T-helper 1 cell treated with Interleukin-12 subunit alpha and Interleukin-12 subunit beta and Interleukin-4 antibody, amounts not matched to agents 30 μg/mL and 1 μg/mL, for 36 hours (primary cell): ENCODE results near the gene VANGL1.
"Not testable (repeated sequence)": the region's sequence is repeated elsewhere in the genome, so short reads cannot be mapped to it uniquely, and the experiment has no call there.

Experiments
- H3K27ac Mint-ChIP-seq: one replicate; pipeline ENCODE4 v1.8.0; 2021; ENCODE audit warnings: mild to moderate bottlenecking, mixed read lengths
- H3K27me3 Mint-ChIP-seq: one replicate; pipeline ENCODE4 v1.8.0; 2021; ENCODE audit warnings: low read depth, mixed read lengths
- H3K36me3 Mint-ChIP-seq: one replicate; pipeline ENCODE4 v1.8.0; 2021; ENCODE audit warnings: low read depth, mixed read lengths
- H3K4me1 Mint-ChIP-seq: one replicate; pipeline ENCODE4 v1.8.0; 2021; ENCODE audit warnings: low read depth, mixed read lengths
- H3K4me3 Mint-ChIP-seq: one replicate; pipeline ENCODE4 v1.8.0; 2021; ENCODE audit warnings: mild to moderate bottlenecking, moderate library complexity, mixed read lengths
- H3K9me3 Mint-ChIP-seq: one replicate; pipeline ENCODE4 v1.8.0; 2021; ENCODE audit warnings: mixed read lengths

The VANGL1 gene

GRCh38 chr1:115632251-115633026 lies 9.3 kb upstream of the VANGL1 start:
- Mint-ChIP-seq H3K27ac (no peak overlapping the region), H3K4me3 (no peak overlapping the region), H3K9me3 (peaks cover 24% of the 10 kb centered on the region), H3K27me3 (peaks cover 45% of the 10 kb centered on the region), H3K4me1 (no peaks in the 10 kb centered on the region), H3K36me3 (no peaks in the 10 kb centered on the region)

GRCh38 chr1:115633606-115634005 lies 8.2 kb upstream of the VANGL1 start:
- peaks cover 26% of the 10 kb centered on the region for H3K9me3 Mint-ChIP-seq
- not testable (repeated sequence) for H3K36me3 Mint-ChIP-seq, H3K4me1 Mint-ChIP-seq, H3K4me3 Mint-ChIP-seq, H3K27ac Mint-ChIP-seq
- peaks cover 46% of the 10 kb centered on the region for H3K27me3 Mint-ChIP-seq

- Mint-ChIP-seq H3K9me3 (peaks cover 37% of the 10 kb centered on the region), H3K27me3 (peaks cover 44% of the 10 kb centered on the region)
- H3K4me3 Mint-ChIP-seq, H3K4me1 Mint-ChIP-seq, H3K36me3 Mint-ChIP-seq, H3K27ac Mint-ChIP-seq: not testable (repeated sequence)
These were observed 4.5 kb upstream of the VANGL1 start for GRCh38 chr1:115637247-115637646.

- Mint-ChIP-seq H3K27ac (no peak overlapping the region), H3K27me3 (peaks cover 49% of the 10 kb centered on the region), H3K4me3 (no peak overlapping the region), H3K4me1 (peaks cover 12% of the 10 kb centered on the region), H3K36me3 (peaks cover 4% of the 10 kb centered on the region), H3K9me3 (peaks cover 30% of the 10 kb centered on the region)
These were observed 1.4 kb upstream of the VANGL1 start for GRCh38 chr1:115640384-115640783.

- Mint-ChIP-seq H3K9me3 (peaks cover 18% of the 10 kb centered on the region), H3K4me3 (peak overlapping the region; percentile 80), H3K4me1 (peaks cover 12% of the 10 kb centered on the region), H3K27me3 (peaks cover 35% of the 10 kb centered on the region), H3K36me3 (peaks cover 4% of the 10 kb centered on the region), H3K27ac (peak overlapping the region; percentile 43)
These were observed 650 bp downstream of the VANGL1 start for GRCh38 chr1:115642168-115643072.

- Mint-ChIP-seq H3K4me1 (peaks cover 12% of the 10 kb centered on the region), H3K9me3 (peaks cover 15% of the 10 kb centered on the region), H3K36me3 (peaks cover 4% of the 10 kb centered on the region), H3K27ac (peak overlapping the region; percentile 43), H3K4me3 (peak overlapping the region; percentile 80), H3K27me3 (peaks cover 29% of the 10 kb centered on the region)
These were observed 1.5 kb downstream of the VANGL1 start for GRCh38 chr1:115643225-115643624.

GRCh38 chr1:115643666-115644065 lies 1.9 kb downstream of the VANGL1 start:
- Mint-ChIP-seq H3K4me3 (peak overlapping the region; percentile 80), H3K4me1 (peaks cover 12% of the 10 kb centered on the region), H3K9me3 (peaks cover 10% of the 10 kb centered on the region), H3K27ac (no peak overlapping the region), H3K36me3 (peaks cover 4% of the 10 kb centered on the region), H3K27me3 (peaks cover 28% of the 10 kb centered on the region)

GRCh38 chr1:115644109-115644508 lies 2.3 kb downstream of the VANGL1 start:
- no peak overlapping the region for H3K4me3 Mint-ChIP-seq
- H3K27ac Mint-ChIP-seq = no peak overlapping the region

GRCh38 chr1:115647047-115647446 lies 5.3 kb downstream of the VANGL1 start:
- peaks cover 17% of the 10 kb centered on the region for H3K27me3 Mint-ChIP-seq
- H3K4me3 Mint-ChIP-seq = no peak overlapping the region
- H3K36me3 Mint-ChIP-seq = peaks cover 7% of the 10 kb centered on the region
- peaks cover 22% of the 10 kb centered on the region for H3K4me1 Mint-ChIP-seq
- H3K9me3 Mint-ChIP-seq = no peaks in the 10 kb centered on the region
- H3K27ac Mint-ChIP-seq = no peak overlapping the region

More at GRCh38 chr1:115644109-115644508, 2.3 kb downstream of the VANGL1 start:
- H3K27me3 Mint-ChIP-seq = peaks cover 28% of the 10 kb centered on the region
- H3K9me3 Mint-ChIP-seq = peaks cover 10% of the 10 kb centered on the region
- H3K36me3 Mint-ChIP-seq = peaks cover 4% of the 10 kb centered on the region
- peaks cover 12% of the 10 kb centered on the region for H3K4me1 Mint-ChIP-seq

- Mint-ChIP-seq H3K4me3 (no peak overlapping the region), H3K27ac (no peak overlapping the region), H3K27me3 (peaks cover 17% of the 10 kb centered on the region), H3K9me3 (no peaks in the 10 kb centered on the region), H3K36me3 (peaks cover 10% of the 10 kb centered on the region), H3K4me1 (peaks cover 22% of the 10 kb centered on the region)
These were observed 5.7 kb downstream of the VANGL1 start for GRCh38 chr1:115647507-115647906.

GRCh38 chr1:115647919-115648650 lies 6.3 kb downstream of the VANGL1 start:
- Mint-ChIP-seq H3K4me3 (no peak overlapping the region), H3K27me3 (peaks cover 13% of the 10 kb centered on the region), H3K4me1 (peaks cover 19% of the 10 kb centered on the region), H3K27ac (no peak overlapping the region), H3K36me3 (peaks cover 10% of the 10 kb centered on the region), H3K9me3 (no peaks in the 10 kb centered on the region)

GRCh38 chr1:115648717-115649691 lies 7.2 kb downstream of the VANGL1 start:
- Mint-ChIP-seq H3K9me3 (no peaks in the 10 kb centered on the region), H3K36me3 (peaks cover 11% of the 10 kb centered on the region), H3K4me3 (no peak overlapping the region), H3K27ac (peak overlapping the region; percentile 28), H3K4me1 (peaks cover 15% of the 10 kb centered on the region), H3K27me3 (peaks cover 9% of the 10 kb centered on the region)

GRCh38 chr1:115649964-115650363 lies 8.2 kb downstream of the VANGL1 start:
- Mint-ChIP-seq H3K4me3 (no peak overlapping the region), H3K27me3 (peaks cover 2% of the 10 kb centered on the region), H3K4me1 (peaks cover 14% of the 10 kb centered on the region), H3K36me3 (peaks cover 10% of the 10 kb centered on the region), H3K9me3 (no peaks in the 10 kb centered on the region), H3K27ac (no peak overlapping the region)
